CD4-positive, CD25-positive, alpha-beta regulatory T cell (primary cell): ENCODE data around the gene ZNF674. TPM values are rescaled to one million over a fixed set of nuclear protein-coding genes. Genes with fewer than 3 reads are reported as not detected.

Experiments
- ATAC-seq, 2 donors: fragments of 150-1000 bp; cut with Tn5 transposase; one replicate each; pipeline ENCODE4 v1.10.0; 2021; ENCODE audit warnings: low read depth in 2 of 2, moderate number of reproducible peaks in 2 of 2, moderate library complexity in 1 of 2
- DNase-seq, 3 donors: peaks; one replicate each; pipeline versions ENCODE4 v3.0.0 to v3.0.0-alpha.2; 2012 to 2022; ENCODE audit warnings: mixed read lengths in 1 of 3
- H3K27ac ChIP-seq: one replicate; pipeline ENCODE4 v1.7.0; 2013; ENCODE audit warnings: mild to moderate bottlenecking, low read length; ENCODE audit not compliant: insufficient read depth, poor library complexity, severe bottlenecking
- H3K27me3 ChIP-seq: one replicate; pipeline ENCODE4 v1.7.0; 2013; ENCODE audit warnings: low read length; ENCODE audit not compliant: control insufficient read depth, insufficient read depth
- H3K36me3 ChIP-seq: one replicate; pipeline ENCODE4 v1.7.0; 2013; ENCODE audit warnings: mild to moderate bottlenecking, low read length, moderate library complexity; ENCODE audit not compliant: control insufficient read depth, insufficient read depth
- H3K4me1 ChIP-seq: 2 replicates; pipeline ENCODE4 v1.7.0; 2013; ENCODE audit warnings: mild to moderate bottlenecking, low read length; ENCODE audit not compliant: insufficient read depth, control insufficient read depth, poor library complexity, severe bottlenecking
- H3K4me3 ChIP-seq: one replicate; pipeline ENCODE4 v1.7.0; 2013; ENCODE audit warnings: low read depth, mild to moderate bottlenecking, low read length, moderate library complexity
- H3K9me3 ChIP-seq, 2 experiments: 1 replicate in 1 of 2; 2 replicates in 1 of 2; pipeline ENCODE4 v1.7.0; 2013; ENCODE audit warnings: low read length in 2 of 2, mild to moderate bottlenecking in 1 of 2, moderate library complexity in 1 of 2; ENCODE audit not compliant: control insufficient read depth in 2 of 2
- H3K27ac Mint-ChIP-seq, 3 donors: one replicate each; pipeline ENCODE4 v1.8.0; 2020 to 2022; ENCODE audit warnings: mild to moderate bottlenecking in 3 of 3, mixed read lengths in 3 of 3, moderate library complexity in 2 of 3
- H3K27me3 Mint-ChIP-seq: one replicate; pipeline ENCODE4 v1.8.0; 2022; ENCODE audit warnings: mild to moderate bottlenecking, mixed read lengths
- H3K36me3 Mint-ChIP-seq: one replicate; pipeline ENCODE4 v1.8.0; 2020; ENCODE audit warnings: mixed read lengths
- H3K4me1 Mint-ChIP-seq, 4 donors: one replicate each; pipeline ENCODE4 v1.8.0; 2020 to 2022; ENCODE audit warnings: mixed read lengths in 4 of 4, mild to moderate bottlenecking in 1 of 4
- H3K4me3 Mint-ChIP-seq, 4 donors: one replicate each; pipeline ENCODE4 v1.8.0; 2020 to 2022; ENCODE audit warnings: mild to moderate bottlenecking in 4 of 4, mixed read lengths in 4 of 4, moderate library complexity in 3 of 4
- H3K9me3 Mint-ChIP-seq, 7 donors: one replicate each; pipeline ENCODE4 v1.8.0; 2020 to 2022; ENCODE audit warnings: mixed read lengths in 7 of 7, mild to moderate bottlenecking in 3 of 7, moderate library complexity in 2 of 7
- polyA plus RNA-seq, 4 donors: library from polyadenylated mRNA; unstranded; fragments of 300-500 nt; fragmentation: Illumina TruSeq; gene quantifications; one replicate each; pipeline ENCODE4 v1.2.3, GENCODE V29; 2021
- total RNA-seq: library from RNA; stranded (reverse); gene quantifications from one replicate; pipeline ENCODE4 v1.2.3, GENCODE V29; 2022

Gene ZNF674
- total and polyA plus RNA-seq, 5 donors from 2014 or later = 0.57 to 3.6 (median 2.4) TPM

DNA sequence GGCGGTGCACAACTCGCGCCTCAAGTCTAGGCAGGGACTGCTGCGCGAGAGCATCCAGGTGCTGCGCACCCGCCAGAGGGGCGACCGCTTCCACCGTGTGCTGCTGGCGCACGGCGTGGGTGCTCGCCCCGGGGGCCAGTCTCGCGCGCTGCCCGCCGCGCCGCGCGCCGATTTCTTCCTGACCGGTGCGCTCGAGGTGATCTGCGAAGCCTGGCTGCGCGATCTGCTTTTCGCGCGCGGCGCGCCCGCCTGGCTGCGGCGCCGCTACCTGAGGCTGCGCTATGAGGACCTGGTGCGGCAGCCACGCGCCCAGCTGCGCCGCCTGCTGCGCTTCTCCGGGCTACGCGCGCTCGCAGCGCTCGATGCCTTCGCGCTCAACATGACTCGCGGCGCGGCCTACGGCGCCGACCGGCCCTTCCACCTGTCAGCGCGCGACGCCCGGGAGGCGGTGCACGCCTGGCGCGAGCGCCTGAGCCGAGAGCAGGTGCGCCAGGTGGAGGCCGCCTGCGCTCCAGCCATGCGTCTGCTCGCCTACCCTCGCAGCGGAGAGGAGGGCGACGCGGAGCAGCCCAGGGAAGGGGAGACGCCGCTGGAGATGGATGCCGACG, 29.7 kb upstream of the ZNF674 start:
- Histone ChIP-seq H3K9me3 (no peaks in the 10 kb centered on the region), H3K4me3 (peak overlapping the region; percentile 92)
- peaks cover 4 to 58% (median 31%) of the 10 kb centered on the region in 4 donors for H3K4me1 Mint-ChIP-seq

DNA sequence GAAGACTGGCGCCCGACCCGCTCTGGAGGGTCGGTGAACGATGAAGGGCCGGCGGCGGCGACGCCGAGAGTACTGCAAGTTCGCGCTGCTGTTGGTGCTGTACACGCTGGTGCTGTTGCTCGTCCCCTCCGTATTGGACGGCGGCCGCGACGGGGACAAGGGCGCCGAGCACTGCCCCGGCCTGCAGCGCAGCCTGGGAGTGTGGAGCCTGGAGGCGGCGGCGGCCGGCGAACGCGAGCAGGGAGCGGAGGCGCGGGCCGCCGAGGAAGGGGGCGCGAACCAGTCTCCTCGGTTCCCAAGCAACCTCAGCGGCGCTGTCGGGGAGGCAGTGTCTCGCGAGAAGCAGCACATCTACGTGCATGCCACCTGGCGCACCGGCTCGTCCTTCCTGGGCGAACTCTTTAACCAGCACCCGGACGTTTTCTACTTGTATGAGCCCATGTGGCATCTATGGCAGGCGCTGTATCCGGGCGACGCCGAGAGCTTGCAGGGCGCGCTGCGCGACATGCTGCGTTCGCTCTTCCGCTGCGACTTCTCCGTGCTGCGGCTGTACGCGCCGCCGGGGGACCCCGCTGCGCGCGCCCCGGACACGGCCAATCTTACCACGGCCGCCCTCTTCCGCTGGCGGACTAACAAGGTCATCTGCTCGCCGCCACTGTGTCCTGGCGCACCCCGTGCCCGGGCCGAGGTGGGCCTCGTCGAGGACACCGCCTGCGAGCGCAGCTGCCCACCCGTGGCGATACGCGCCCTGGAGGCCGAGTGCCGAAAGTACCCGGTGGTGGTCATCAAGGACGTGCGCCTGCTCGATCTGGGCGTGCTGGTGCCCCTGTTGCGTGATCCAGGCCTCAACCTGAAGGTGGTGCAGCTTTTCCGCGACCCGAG, 28.9 kb upstream of the ZNF674 start:
- Mint-ChIP-seq H3K9me3 (no peaks in the 10 kb centered on the region), H3K36me3 (peaks cover 9% of the 10 kb centered on the region), H3K4me1 (peaks cover 4 to 51% (median 24%) of the 10 kb centered on the region in 4 donors), H3K27me3 (no peaks in the 10 kb centered on the region), H3K4me3 (peak overlapping the region; percentile 75 to 91 (median 88)), H3K27ac (peak overlapping the region in 2 of 3 donors; percentile 51 to 57)
- H3K36me3 ChIP-seq = no peaks in the 10 kb centered on the region
- H3K4me3 ChIP-seq = no peak overlapping the region
- H3K27ac ChIP-seq = peak overlapping the region; percentile 86
- peak; percentile 70 to 89 (median 83) for DNase-seq
- peaks cover 48% of the 10 kb centered on the region for H3K4me1 ChIP-seq
- no peaks in the 10 kb centered on the region for H3K9me3 ChIP-seq
- peak; percentile 69 to 70 for ATAC-seq
- no peaks in the 10 kb centered on the region for H3K27me3 ChIP-seq

More for the DNA sequence above, 29.7 kb upstream of the ZNF674 start:
- Histone ChIP-seq H3K27me3 (no peaks in the 10 kb centered on the region), H3K27ac (peak overlapping the region; percentile 86), H3K4me1 (peaks cover 48% of the 10 kb centered on the region), H3K36me3 (no peaks in the 10 kb centered on the region)
- no peaks in the 10 kb centered on the region for H3K9me3 Mint-ChIP-seq
- H3K27me3 Mint-ChIP-seq = no peaks in the 10 kb centered on the region
- H3K36me3 Mint-ChIP-seq = peaks cover 9% of the 10 kb centered on the region
- H3K4me3 Mint-ChIP-seq = peak overlapping the region; percentile 76 to 89 (median 88)
- DNase-seq = peak; percentile 23 to 76 (median 59)
- peak; percentile 29 to 32 for ATAC-seq
- no peak overlapping the region for H3K27ac Mint-ChIP-seq

DNA sequence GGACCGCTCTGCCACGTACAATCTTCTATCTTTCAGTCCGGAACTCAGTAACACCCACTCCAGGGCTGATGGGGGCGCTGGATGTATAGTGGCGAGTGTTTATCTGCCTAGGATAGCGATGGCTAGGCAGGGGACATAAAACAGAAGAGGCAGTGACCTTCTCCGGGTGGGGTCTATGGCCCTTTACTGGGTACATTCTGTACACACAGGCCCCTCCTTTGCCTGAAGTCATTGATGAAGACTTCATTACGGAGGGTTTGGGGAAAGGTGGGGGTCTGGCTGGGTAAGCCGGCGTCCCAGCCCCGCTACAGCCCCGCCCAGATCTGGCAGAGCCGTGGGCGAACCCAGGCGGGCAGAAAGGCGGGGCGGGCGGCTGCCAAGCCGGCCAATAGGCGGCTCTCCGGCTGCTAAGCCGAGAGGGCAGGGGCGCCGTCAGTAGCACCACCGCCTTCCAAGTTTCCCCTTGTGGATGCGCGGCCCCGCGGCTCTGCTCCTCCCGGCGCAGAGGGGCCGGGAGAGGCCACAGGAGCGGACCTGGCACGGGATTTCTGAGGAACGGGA, 28.2 kb upstream of the ZNF674 start, which contains the start of gene CHST7:
Gene CHST7, plus strand, starts transcription at position 435 of the 561 bp plus-strand sequence. CDS start 167 bp downstream, outside the sequence.
- H3K9me3 Mint-ChIP-seq = no peaks in the 10 kb centered on the region
- Histone ChIP-seq H3K27me3 (no peaks in the 10 kb centered on the region), H3K27ac (peak within 1 kb of the TSS; percentile 86), H3K36me3 (no peaks in the 10 kb centered on the region), H3K4me1 (peaks cover 41% of the 10 kb centered on the region), H3K9me3 (no peaks in the 10 kb centered on the region), H3K4me3 (peak within 1 kb of the TSS; percentile 77)
- DNase-seq (peak; percentile 61 to 81 (median 62)), ATAC-seq (peak; percentile 54 to 62)
- peak within 1 kb of the TSS; percentile 57 to 95 (median 87) for H3K27ac Mint-ChIP-seq
- H3K36me3 Mint-ChIP-seq = peaks cover 9% of the 10 kb centered on the region
- no peaks in the 10 kb centered on the region for H3K27me3 Mint-ChIP-seq
- peaks cover 4 to 43% (median 22%) of the 10 kb centered on the region in 4 donors for H3K4me1 Mint-ChIP-seq
- peak within 1 kb of the TSS; percentile 75 to 91 (median 88) for H3K4me3 Mint-ChIP-seq

DNA sequence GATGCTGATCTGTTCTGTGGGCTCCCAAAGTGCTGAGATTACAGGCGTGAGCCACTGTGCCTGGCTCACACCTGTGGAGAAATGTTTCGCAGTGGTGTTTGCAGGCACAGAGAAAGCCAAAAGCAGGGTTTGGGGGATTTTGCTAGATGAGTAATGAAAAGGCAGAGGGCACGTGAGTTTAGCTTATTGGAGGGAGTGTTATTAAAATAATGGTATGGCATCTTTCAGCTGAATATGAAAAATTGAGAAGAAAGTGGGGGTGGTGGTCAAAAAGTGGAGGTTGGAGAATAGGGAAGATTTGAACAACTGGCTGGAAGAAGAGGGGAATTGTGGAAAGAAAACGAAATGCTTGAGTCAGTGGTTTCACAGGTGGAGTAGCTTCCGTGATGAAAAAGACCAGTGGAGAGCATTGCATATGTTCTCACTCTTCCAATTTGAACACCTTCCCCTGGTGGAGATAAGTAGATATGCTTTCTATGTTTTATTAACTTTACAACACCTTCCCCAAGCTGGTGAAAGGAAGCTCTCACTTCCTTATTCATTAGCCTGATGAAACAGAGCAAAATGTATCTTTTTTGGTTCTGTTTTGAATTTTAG, 27.2 kb upstream of the ZNF674 start:
- Mint-ChIP-seq H3K4me3 (peak overlapping the region; percentile 75 to 91 (median 88)), H3K9me3 (no peaks in the 10 kb centered on the region), H3K36me3 (peaks cover 4% of the 10 kb centered on the region), H3K27ac (peak overlapping the region; percentile 57 to 95 (median 87)), H3K27me3 (no peaks in the 10 kb centered on the region), H3K4me1 (peaks cover 4 to 34% (median 18%) of the 10 kb centered on the region in 4 donors)
- Histone ChIP-seq H3K9me3 (no peaks in the 10 kb centered on the region), H3K36me3 (no peaks in the 10 kb centered on the region), H3K27ac (peak overlapping the region; percentile 86), H3K4me3 (peak overlapping the region; percentile 77), H3K4me1 (peaks cover 32% of the 10 kb centered on the region), H3K27me3 (no peaks in the 10 kb centered on the region)
- ATAC-seq (peak; percentile 21), DNase-seq (peak; percentile 10 to 70 (median 48))

DNA sequence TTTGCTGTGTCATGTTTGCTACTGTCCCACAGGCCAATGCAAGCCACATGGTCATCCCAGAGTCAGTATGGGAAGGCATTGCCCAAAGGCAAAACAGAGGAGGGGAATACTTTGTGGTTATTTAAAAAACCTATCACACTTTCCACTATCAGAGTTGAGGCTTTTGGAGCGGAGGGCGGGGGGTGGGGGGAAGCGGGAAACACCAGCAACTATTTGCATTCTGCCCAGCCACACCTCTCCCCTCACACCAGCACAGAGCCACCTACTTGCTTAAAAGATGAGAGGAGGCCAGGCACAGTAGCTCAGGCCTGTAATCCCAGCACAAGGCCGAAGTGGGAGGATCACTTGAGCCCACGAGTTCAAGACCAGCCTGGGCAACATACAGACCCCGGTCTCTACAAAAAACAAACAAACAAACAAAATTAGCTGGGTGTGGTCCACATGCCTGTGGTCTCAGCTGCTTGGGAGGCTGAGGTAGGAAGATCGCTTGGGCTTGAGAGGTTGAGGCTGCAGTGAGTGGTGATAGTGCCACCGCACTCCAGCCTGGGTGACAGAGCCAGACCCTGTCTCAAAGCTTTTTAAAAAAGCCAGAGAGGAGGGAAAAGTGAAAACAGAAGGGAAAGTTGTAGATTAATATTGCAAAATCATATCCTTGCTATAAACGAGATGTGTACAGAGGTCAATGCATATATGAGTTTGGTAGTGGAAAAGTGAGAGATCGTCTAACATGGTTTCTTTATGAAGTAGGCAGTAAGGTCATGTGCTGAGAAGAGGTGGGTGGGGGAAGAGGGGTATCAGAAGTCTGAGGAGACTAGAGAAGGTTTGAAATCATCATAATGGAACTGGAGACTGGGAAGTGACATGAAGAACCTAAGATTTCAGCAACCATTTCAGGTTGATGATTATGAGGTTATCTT, 26.5 kb upstream of the ZNF674 start:
- Histone ChIP-seq H3K9me3 (no peaks in the 10 kb centered on the region), H3K27ac (peak overlapping the region; percentile 86)
- H3K36me3 Mint-ChIP-seq = no peaks in the 10 kb centered on the region

DNA sequence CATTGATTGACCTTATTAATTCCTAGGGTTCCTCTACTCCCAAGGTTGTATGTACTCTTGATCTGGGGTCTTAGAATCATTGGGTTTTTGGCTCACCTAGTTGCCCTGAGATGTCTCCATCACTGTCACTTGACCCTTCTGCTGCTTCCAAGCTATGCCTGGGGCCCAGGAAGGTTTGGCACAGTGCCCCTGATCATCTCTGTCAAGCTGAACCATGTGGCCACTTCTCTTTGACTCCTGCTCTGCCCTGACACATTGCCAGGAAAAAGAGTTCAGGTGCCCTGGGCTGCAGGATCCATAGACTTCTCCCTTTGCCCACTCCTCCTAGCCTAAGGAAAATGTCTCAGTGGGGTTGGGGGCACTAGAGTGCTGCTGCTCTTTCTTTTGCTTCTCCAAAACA, 24.4 kb upstream of the ZNF674 start:
- ATAC-seq (no peak), DNase-seq (no peak)
- Mint-ChIP-seq H3K9me3 (no peaks in the 10 kb centered on the region), H3K27me3 (no peaks in the 10 kb centered on the region), H3K36me3 (no peaks in the 10 kb centered on the region), H3K27ac (no peak overlapping the region), H3K4me1 (peaks cover 0 to 16% (median 12%) of the 10 kb centered on the region in 4 donors), H3K4me3 (no peak overlapping the region)
- no peak overlapping the region for H3K27ac ChIP-seq
- H3K27me3 ChIP-seq = no peaks in the 10 kb centered on the region
- H3K4me1 ChIP-seq = peaks cover 22% of the 10 kb centered on the region
- no peaks in the 10 kb centered on the region for H3K36me3 ChIP-seq
- H3K4me3 ChIP-seq = no peak overlapping the region
- no peaks in the 10 kb centered on the region for H3K9me3 ChIP-seq

More for the DNA sequence above, 26.5 kb upstream of the ZNF674 start:
- Mint-ChIP-seq H3K9me3 (no peaks in the 10 kb centered on the region), H3K4me3 (peak overlapping the region; percentile 21 to 89 (median 82)), H3K4me1 (peaks cover 0 to 28% (median 14%) of the 10 kb centered on the region in 4 donors), H3K27me3 (no peaks in the 10 kb centered on the region), H3K27ac (peak overlapping the region; percentile 57 to 95 (median 87))
- H3K4me3 ChIP-seq = peak overlapping the region; percentile 77
- DNase-seq (no peak), ATAC-seq (no peak)
- no peaks in the 10 kb centered on the region for H3K36me3 ChIP-seq
- H3K4me1 ChIP-seq = peaks cover 28% of the 10 kb centered on the region
- H3K27me3 ChIP-seq = no peaks in the 10 kb centered on the region
